GM21723 (cell line): ENCODE results near the gene RAB7A.

Experiments used
- ATAC-seq: cut with Tn5 transposase; IDR thresholded peaks from one replicate; pipeline ENCODE4 v1.9.1; 2021; ENCODE audit warnings: mild to moderate bottlenecking, moderate library complexity; ENCODE audit not compliant: unreplicated experiment

The RAB7A gene

GRCh38 chr3:128726023-128727016 lies at the start of gene RAB7A:
RAB7A (plus strand) TSS chr3:128726183; CDS start chr3:128795368, 69,185 bp downstream.
- peak; percentile 93 for ATAC-seq

- ATAC-seq: no peak
These were observed 46.6 kb upstream of the RAB7A start for GRCh38 chr3:128679338-128679737.

GRCh38 chr3:128680603-128681368 lies 45.2 kb upstream of the RAB7A start:
- peak; percentile 95 for ATAC-seq

- ATAC-seq: no peak
These were observed 44.6 kb upstream of the RAB7A start for GRCh38 chr3:128681369-128681829.

DNA sequence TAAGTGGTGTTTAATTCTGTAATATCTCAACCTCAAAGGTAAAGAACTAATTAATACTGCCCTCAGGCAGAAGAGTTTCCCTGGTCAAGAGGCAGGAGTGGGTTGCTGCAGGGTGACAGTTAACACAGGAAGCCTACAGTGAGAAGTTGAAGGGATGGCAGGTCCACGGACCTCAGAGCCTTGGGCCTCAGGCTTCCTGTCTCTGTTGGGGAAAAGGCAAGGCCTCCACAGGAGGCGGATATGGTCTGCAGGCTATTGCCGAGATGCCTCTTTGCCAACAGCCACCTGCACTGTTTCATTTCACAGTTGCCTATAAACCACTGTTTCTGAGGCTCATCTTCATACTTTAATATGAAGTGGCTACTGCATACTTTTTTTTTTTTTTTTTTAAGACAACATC lies 42.0 kb upstream of the RAB7A start:
- ATAC-seq: no peak

- ATAC-seq: no peak
These were observed 40.8 kb upstream of the RAB7A start for GRCh38 chr3:128684986-128685726.

GRCh38 chr3:128686465-128686864 lies 39.5 kb upstream of the RAB7A start:
- ATAC-seq: no peak

DNA sequence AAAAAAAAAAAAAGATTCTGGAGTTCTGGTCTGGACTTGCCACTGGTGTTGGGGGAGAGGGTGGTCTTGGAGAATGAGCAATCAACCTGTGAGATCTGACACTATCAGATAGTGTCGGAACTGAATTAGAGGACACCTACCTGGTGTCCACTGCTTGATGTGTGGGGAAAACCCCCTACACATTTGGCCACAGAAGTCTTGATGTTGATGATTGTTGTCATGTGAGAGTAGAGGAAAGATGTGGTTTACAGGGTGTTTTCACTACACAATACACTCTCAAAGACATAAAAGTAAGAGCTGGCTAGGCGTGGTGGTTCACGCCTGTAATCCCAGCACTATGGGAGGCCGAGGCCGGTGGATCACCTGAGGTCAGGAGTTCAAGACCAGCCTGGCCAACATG lies 36.9 kb upstream of the RAB7A start:
- no peak for ATAC-seq

GRCh38 chr3:128693696-128694095 lies 32.3 kb upstream of the RAB7A start:
- no peak for ATAC-seq

GRCh38 chr3:128697341-128697740 lies 28.6 kb upstream of the RAB7A start:
- no peak for ATAC-seq

GRCh38 chr3:128698211-128699047 lies 27.6 kb upstream of the RAB7A start:
- no peak for ATAC-seq

GRCh38 chr3:128701342-128702212 lies 24.4 kb upstream of the RAB7A start:
- ATAC-seq: no peak

DNA sequence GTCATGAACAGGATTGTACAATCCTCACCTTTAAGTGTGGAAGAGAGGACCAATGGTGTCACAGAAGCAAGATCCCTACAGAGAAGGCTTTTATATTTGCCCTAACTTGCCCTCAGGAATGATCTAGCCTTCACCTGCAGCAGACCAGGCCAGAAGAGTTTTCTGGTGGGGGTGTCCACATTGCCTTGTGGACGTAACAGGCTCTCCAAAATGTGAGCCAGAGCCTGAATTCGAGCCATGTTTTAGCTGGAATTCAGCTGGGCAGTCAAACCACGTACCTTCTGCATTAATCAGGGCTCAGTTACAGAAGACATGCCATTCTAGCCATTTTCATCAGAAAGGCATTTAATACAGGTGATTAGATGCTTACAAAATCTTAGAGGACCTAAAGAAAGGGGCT lies 23.6 kb upstream of the RAB7A start:
- no peak for ATAC-seq

DNA sequence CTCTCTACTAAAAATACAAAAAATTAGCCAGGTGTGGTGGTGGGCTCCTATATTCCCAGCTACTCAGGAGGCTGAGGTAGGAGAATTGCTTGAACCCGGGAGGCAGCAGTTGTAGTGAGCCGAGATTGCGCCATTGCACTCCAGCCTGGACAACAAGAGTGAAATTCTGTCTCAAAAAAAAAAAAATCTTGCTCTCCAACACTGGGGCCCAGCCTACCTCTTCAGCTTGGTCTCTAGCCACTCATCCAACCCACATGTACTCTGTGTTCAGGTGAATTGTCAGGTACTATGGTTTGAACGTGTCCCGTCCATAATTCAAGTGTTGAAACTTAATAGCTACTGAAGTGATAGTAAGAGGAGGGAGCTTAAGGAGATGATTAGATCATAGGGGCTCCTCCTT lies 22.4 kb upstream of the RAB7A start:
- no peak for ATAC-seq

DNA sequence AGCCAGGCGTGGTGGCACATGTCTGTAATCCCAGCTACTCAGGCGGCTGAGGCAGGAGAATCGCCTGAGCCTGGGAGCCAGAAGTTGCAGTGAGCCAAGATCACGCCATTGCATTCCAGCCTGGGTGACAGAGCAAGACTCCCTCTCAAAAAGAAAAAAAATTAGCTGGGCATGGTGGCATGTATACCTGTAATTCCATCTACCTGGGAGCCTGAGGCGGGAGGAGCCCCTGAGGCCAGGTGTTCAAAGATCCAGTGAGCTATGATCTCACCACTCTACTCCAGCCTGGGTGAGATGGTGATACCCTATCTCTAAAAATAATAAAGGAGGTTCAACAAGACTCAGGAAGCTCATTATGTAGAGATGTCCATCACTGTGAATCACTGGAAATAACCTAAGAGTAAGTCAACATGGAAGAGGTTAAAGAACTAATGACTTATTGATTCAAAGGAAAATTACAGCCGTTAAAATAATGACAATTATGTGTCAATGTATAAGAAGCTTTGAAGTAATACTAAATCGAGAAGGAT lies 19.8 kb upstream of the RAB7A start:
- ATAC-seq: no peak

GRCh38 chr3:128707928-128708494 lies 18.0 kb upstream of the RAB7A start:
- ATAC-seq: no peak

DNA sequence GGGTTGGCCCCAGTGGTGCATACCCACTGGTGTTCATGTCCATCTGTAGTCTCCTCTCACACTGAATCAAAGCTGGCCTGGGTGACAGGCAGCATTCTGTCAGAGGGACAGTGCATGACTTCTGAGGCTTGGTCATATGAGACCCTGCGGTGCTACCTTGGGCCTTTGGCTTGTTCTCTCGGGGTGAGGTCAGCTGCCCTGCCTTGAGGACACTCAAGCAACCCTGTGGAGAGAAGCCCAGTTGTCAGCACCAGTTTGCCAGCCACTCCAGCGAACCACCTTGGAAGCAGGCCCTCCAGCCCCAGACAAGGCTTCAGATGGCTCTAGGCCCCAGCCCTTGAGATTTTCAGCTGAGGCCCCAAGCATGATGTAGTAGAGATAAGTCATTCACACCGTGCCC lies 16.9 kb upstream of the RAB7A start:
- ATAC-seq: no peak

GRCh38 chr3:128709506-128710210 lies 16.3 kb upstream of the RAB7A start:
- ATAC-seq: no peak
